Measurements from ENCODE around the gene ESAM.

ESAM gene

GRCh38 chr11:124732230-124732629 lies 29.9 kb downstream of the ESAM start:
- DNase-seq (ENCODE audit: low read depth), result no peak

- no peak for DNase-seq (ENCODE audit: low read depth)
Measured at GRCh38 chr11:124729571-124729970, 32.5 kb downstream of the ESAM start.

GRCh38 chr11:124728134-124728533 lies 34.0 kb downstream of the ESAM start:
- DNase-seq (ENCODE audit: low read depth), result no peak

GRCh38 chr11:124727474-124727873 lies 34.6 kb downstream of the ESAM start:
- no peak for DNase-seq (ENCODE audit: low read depth)

- DNase-seq (ENCODE audit: low read depth), result no peak
Measured at GRCh38 chr11:124725719-124726105, 36.4 kb downstream of the ESAM start.

- no peak for DNase-seq (ENCODE audit: low read depth)
Measured at GRCh38 chr11:124724979-124725718, 36.9 kb downstream of the ESAM start.

- DNase-seq (ENCODE audit: low read depth), result no peak
Measured at GRCh38 chr11:124722176-124722575, 39.9 kb downstream of the ESAM start.

- DNase-seq (ENCODE audit: low read depth), result no peak
Measured at GRCh38 chr11:124719534-124719933, 42.6 kb downstream of the ESAM start.

- no peak for DNase-seq (ENCODE audit: low read depth)
Measured at GRCh38 chr11:124718801-124719200, 43.3 kb downstream of the ESAM start.

GRCh38 chr11:124717786-124718651 lies 44.1 kb downstream of the ESAM start:
- DNase-seq (ENCODE audit: low read depth), result no peak

GRCh38 chr11:124717421-124717785 lies 44.7 kb downstream of the ESAM start:
- DNase-seq (ENCODE audit: low read depth), result no peak

- DNase-seq (ENCODE audit: low read depth), result no peak
Measured at GRCh38 chr11:124716591-124716990, 45.5 kb downstream of the ESAM start.

GRCh38 chr11:124712392-124712791 lies 49.7 kb downstream of the ESAM start:
- DNase-seq (ENCODE audit: low read depth), result no peak

GRCh38 chr11:124707829-124708228 lies 54.3 kb downstream of the ESAM start:
- no peak for DNase-seq (ENCODE audit: low read depth)

Measured in fibroblast of the conjunctiva (primary cell).